Measurements from ENCODE around the gene HOXD13. TPM values are rescaled to one million over a fixed set of nuclear protein-coding genes. Genes with fewer than 3 reads are reported as not detected.

The HOXD13 gene
- total and polyA plus RNA-seq, 2 donors (not counting 3 experiments of a cell fraction or from before 2014, with no cell fraction given): not detected

DNA sequence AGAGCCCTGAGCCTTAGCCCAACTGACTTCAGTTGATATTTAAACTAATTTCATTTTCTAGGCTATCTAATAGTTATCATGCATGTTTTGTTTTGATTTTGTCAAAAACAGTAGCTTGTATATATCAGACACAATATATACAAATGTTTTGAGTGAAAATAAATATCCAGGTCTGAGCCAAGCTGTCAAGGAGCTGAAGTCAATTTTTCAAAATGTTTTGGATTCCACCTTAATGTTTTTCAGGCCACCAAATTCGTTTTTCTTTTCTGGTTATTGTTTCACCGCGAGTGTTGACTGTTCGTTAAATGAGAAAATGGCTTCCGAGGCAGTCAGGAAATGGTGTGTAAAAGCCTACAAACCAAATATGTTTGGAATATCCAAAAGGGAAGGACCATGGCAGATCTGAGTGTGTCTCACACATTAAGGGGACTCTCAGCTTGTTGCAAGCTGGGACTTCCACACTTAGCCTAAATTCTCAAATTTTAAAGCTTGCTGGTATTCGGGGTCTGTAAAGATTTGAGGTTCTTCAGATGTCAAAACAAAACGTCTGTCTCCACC lies 9.9 kb downstream of the HOXD13 start:
- Histone ChIP-seq H3K9me3 (replicated peaks; ENCODE audit: control insufficient read depth, insufficient read depth, low read length) (no peaks in the 10 kb centered on the region), H3K9me1 (replicated peaks; ENCODE audit: control insufficient read depth, extremely low read depth, insufficient read depth, low read length) (no peaks in the 10 kb centered on the region), H2AFZ (ENCODE audit: low read depth, low read length) (no peak overlapping the region), H3K4me1 (ENCODE audit: control insufficient read depth, extremely low read depth, insufficient read depth, low read length) (no peaks in the 10 kb centered on the region), H3K27me3 (ENCODE audit: control insufficient read depth in 2 of 2, insufficient read depth in 2 of 2, low read length in 2 of 2) (peaks cover 93 to 98% of the 10 kb centered on the region in 2 experiments), H3K9ac (replicated peaks; ENCODE audit: extremely low read depth, insufficient read depth, low read length) (no peak overlapping the region), H3K4me3 (replicated peaks in 1 of 3; ENCODE audit: insufficient read depth in 1 of 3, low read depth in 1 of 3, low read length in 3 of 3) (no peak overlapping the region), H4K20me1 (replicated peaks; ENCODE audit: control insufficient read depth, extremely low read depth, insufficient read depth, low read length) (no peaks in the 10 kb centered on the region), H3K79me2 (ENCODE audit: control insufficient read depth, insufficient read depth, low read length) (no peaks in the 10 kb centered on the region), H3K4me2 (ENCODE audit: insufficient read depth, low read length) (no peak overlapping the region), H3K36me3 (ENCODE audit: control insufficient read depth in 2 of 2, extremely low read depth in 1 of 2, insufficient read depth in 2 of 2, low read length in 2 of 2) (no peaks in the 10 kb centered on the region), H3K27ac (ENCODE audit: insufficient read depth, low read depth, low read length) (no peak overlapping the region)
- ChIA-PET POLR2A (no interaction called here), CTCF (interaction anchor here (0.7 to 2.4 kb wide), 6 partner anchors 9 to 1403 kb away, joined by 3 to 13 read pairs (median 4); partner anchors contain the start of gene HOXD9)
- dilution Hi-C loops (cut with MboI; ENCODE audit: extremely low pct_ligation_motif_present, low sequenced_read_pairs): no loop called here
- FAIRE-seq (peak; percentile 26), DNase-seq (ENCODE audit: low read depth, low spot score) (no peak)
- TF ChIP-seq JUN (IDR thresholded peaks at IDR 0.05; ENCODE audit: borderline replicate concordance, insufficient read depth, insufficient read length, low read depth) (no peak), MYC (IDR thresholded peaks at IDR 0.05; ENCODE audit: low read depth, low read length) (no peak), EZH2 (IDR thresholded peaks at IDR 0.05; ENCODE audit: borderline replicate concordance, low read depth, low read length, severe bottlenecking) (no peak), GATA2 (IDR thresholded peaks at IDR 0.05; ENCODE audit: insufficient read depth, insufficient read length, low read depth, low read length) (no peak), FOS (IDR thresholded peaks at IDR 0.05; ENCODE audit: borderline replicate concordance, insufficient read depth, low read length) (no peak), POLR2AphosphoS5 (IDR thresholded peaks at IDR 0.05; ENCODE audit: insufficient read depth, low read depth, low read length) (no peak), POLR2A (IDR thresholded peaks at IDR 0.05; ENCODE audit: low read depth, low read length) (no peak)
- TF ChIP-seq, protein P1, sequence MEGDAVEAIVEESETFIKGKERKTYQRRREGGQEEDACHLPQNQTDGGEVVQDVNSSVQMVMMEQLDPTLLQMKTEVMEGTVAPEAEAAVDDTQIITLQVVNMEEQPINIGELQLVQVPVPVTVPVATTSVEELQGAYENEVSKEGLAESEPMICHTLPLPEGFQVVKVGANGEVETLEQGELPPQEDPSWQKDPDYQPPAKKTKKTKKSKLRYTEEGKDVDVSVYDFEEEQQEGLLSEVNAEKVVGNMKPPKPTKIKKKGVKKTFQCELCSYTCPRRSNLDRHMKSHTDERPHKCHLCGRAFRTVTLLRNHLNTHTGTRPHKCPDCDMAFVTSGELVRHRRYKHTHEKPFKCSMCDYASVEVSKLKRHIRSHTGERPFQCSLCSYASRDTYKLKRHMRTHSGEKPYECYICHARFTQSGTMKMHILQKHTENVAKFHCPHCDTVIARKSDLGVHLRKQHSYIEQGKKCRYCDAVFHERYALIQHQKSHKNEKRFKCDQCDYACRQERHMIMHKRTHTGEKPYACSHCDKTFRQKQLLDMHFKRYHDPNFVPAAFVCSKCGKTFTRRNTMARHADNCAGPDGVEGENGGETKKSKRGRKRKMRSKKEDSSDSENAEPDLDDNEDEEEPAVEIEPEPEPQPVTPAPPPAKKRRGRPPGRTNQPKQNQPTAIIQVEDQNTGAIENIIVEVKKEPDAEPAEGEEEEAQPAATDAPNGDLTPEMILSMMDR (IDR thresholded peaks at IDR 0.05; ENCODE audit: extremely low read depth in 1 of 2, insufficient read depth in 1 of 2, low read depth in 1 of 2, low read length in 2 of 2): no peak
- TF ChIP-seq, protein P2, sequence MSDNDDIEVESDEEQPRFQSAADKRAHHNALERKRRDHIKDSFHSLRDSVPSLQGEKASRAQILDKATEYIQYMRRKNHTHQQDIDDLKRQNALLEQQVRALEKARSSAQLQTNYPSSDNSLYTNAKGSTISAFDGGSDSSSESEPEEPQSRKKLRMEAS (IDR thresholded peaks at IDR 0.05; ENCODE audit: insufficient read depth, insufficient read length): no peak
- intact Hi-C loops (cut with micrococcal nuclease): no loop called here
- no TSS peak for BruUV-seq (replicated peaks)
